HG03196 (cell line): ENCODE data around the gene TMX1.
A peak's percentile ranks its signal among the peaks of the same experiment; 100 is the strongest.

Source experiments
- ATAC-seq: cut with Tn5 transposase; IDR thresholded peaks from one replicate; pipeline ENCODE4 v1.9.1; 2021; ENCODE audit not compliant: unreplicated experiment

The TMX1 gene

GRCh38 chr14:51242545-51243490 is 2.8 kb downstream of the TMX1 start:
- ATAC-seq = no peak

DNA sequence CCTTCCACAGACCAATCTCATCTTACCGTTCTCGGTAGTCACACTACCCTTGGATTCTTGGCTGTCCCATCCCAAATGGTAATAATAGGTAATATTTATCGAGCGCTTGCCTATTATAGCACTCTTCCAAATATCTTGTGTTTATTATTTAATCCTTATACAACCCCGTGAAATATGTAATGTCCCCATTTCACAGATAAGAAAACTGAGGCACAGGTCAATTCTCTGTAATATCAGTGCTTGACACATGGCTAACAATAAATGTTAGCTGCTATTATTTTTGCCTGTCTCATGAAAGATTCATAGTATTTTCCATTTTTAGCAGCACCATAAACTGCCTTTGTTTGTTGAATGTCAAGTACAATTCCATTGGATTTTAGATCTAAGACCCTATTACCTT is 4.5 kb downstream of the TMX1 start:
- no peak for ATAC-seq

DNA sequence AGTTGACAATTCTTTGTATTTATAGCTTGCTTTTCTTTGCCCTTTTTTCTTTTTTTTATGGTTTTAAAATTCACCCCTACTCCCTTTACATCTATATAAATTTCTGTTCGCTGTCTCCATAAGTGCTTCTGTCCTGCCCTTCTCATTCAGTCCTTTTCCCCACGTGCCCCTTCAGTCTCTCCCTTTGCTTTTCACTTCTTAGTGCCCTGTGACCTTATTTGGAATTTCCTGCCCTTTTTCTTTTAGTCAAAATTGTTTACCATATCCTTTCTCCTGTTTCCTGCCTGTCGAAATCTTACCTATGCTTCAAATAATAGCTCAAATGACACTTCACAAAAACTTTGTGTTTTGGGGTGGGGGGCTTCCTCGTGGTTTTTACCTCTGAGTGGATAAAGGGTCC is 6.0 kb downstream of the TMX1 start:
- ATAC-seq = no peak

DNA sequence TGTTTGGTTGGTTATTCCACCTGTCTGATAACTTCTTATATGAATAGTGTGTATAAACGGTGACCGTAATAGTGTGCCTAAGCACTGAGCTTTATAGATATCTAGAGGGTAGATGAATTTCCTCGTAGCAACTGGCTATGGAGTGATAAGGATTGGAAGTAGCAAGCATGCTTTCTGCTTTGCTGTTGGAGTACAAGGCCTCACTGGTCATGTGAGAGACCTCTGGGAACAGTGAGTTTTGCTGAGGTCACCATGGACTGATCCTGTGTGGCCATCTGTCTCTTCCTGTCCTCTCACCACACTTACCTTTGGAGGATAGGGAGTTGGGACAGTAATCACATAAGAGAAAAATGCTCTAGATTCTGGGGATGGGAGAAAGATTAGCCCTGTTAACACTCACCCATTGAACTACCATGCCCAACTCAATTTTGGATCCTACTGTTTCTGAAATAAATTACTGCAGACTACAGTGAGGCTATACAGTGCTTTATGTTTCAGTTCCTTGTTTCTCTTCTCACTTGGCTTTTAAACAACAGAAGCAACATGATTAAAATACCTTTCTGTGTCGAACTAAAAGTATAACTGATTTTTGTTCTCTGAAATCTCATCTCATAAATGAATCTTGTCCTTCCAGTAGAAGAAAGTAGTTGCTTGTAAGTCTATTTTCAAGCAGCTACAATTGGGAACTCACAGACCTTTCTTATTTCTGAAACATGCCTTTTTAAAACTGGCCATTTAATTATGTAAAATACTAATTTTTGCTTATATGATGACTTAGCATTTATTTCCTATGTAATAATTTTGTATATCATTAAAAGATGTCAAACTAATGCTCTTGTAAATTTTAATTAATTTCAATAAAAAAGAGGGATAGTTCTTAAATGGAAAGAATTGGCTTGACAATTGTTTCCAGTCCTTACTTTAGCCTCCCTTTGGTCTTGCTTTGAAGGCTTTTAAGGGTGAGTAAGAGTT is 8.3 kb downstream of the TMX1 start:
- peak; percentile 73 for ATAC-seq

- no peak for ATAC-seq
Measured at GRCh38 chr14:51251486-51251885, 11.4 kb downstream of the TMX1 start.

GRCh38 chr14:51253880-51254279 is 13.8 kb downstream of the TMX1 start:
- no peak for ATAC-seq

DNA sequence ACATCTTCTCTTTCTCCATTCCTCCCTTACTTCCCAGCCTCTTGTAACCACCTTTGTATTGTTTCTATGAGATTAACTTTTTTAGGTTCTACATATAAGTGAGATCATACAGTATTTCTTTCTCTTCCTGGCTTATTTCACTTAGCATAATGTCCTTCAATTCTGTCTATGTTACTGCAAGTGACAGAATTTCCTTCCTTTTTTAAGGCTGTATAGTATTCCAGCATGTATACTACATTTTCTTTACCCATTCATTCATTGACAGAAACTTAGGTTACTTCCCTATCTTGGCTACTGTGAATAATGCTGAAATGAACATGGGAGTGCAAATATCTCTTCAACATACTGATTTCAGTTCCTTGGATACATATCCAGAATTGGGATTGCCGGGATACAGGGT is 18.2 kb downstream of the TMX1 start:
- no peak for ATAC-seq

- no peak for ATAC-seq
Measured at GRCh38 chr14:51258788-51259187, 18.7 kb downstream of the TMX1 start.

DNA sequence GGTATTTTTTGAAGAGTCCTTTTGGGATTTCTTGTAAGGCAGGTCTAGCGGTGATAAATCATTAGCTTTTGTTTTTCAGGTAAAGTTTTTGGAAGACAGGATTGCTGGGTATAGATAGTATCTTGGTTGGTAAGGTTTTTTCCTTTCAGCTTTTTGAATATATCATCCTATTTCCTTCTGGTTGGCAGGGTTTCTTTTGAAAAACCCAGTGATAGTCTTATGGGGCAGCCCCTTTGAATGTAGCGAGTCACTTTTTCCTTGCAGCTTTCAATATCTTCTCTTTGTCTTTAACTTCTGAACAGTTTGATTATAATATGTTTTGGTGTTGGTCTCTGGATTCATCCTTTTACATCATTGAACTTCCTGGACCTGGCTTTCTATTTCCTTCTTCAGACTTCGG is 20.2 kb downstream of the TMX1 start:
- ATAC-seq = no peak

- ATAC-seq = no peak
Measured at GRCh38 chr14:51261151-51261550, 21.1 kb downstream of the TMX1 start.

DNA sequence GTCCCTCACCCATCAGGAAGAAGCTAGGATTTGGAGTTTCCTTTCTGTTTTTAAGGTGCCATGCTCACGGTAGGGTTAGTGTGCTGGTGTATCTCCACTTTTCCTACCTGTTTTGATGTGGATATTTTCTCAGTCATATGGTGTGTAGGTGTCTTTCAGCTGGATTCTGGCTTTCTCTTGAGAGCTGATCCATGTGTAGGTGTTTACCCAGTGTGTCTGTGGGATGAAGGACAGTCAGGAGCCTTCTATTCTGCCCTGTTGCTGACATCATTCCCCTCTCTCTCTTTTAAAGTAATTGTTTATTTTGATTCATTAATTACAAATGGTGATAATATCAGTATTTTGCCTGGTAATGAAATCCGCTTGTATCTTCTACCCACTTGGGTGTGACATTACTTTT is 22.8 kb downstream of the TMX1 start:
- no peak for ATAC-seq

GRCh38 chr14:51269634-51270033 is 29.6 kb downstream of the TMX1 start:
- ATAC-seq = no peak

- ATAC-seq = no peak
Measured at GRCh38 chr14:51276605-51277004, 36.6 kb downstream of the TMX1 start.

GRCh38 chr14:51277753-51278415 is 37.8 kb downstream of the TMX1 start:
- no peak for ATAC-seq

- ATAC-seq = no peak
Measured at GRCh38 chr14:51282517-51282916, 42.5 kb downstream of the TMX1 start.

DNA sequence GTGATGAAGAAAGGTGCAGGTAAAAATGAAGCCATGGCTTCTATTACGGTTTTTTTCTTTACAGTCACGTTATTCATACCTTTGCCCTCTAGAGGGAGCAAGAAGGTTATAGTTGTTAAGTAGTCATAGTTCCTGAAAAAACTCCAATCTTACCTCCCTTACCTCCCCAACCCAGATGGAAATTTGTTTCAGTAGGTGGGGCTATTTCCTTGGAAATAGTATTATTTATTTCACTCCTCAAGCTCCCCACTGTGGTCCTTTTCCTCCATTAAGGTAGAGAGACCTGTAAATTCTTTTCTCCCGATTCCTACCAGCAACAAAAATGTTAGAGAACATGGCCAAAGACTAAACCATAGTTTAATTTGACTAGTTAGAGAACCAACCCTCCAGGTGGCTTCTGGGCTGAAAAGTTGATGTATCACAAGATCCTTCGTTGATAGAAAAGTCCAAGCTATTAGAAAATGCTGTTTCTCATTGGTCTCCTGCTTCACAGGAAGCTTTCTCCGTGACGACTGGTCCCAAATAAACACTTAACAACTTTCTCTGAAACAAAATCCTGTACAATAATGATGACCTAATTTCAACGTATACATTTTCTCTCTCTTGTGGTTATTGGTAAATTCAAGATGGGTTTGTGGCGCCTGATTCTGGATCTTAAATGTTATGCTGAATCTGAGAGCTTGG is 43.5 kb downstream of the TMX1 start:
- ATAC-seq = no peak

- ATAC-seq = no peak
Measured at GRCh38 chr14:51284241-51284640, 44.2 kb downstream of the TMX1 start.

- ATAC-seq = no peak
Measured at GRCh38 chr14:51285120-51285519, 45.1 kb downstream of the TMX1 start.

DNA sequence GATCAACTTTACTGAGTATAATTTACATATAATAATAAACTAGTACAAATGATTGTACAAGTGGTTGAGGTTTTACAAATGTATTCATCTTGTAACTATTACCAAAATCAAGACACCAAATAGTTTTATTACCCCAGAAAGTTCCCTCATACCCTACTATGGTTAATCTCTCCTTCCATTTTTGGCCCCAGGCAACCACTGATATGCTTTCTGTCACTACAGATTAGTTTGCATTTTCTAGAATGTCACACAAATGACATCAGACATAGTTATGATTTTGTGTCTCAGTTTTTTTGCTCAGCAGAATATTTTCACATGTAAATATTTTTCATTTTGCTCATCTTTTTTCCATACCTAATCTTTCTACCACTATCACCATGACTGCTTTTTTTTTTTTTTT is 49.1 kb downstream of the TMX1 start:
- no peak for ATAC-seq

GRCh38 chr14:51290132-51290531 is 50.1 kb downstream of the TMX1 start:
- ATAC-seq = no peak

DNA sequence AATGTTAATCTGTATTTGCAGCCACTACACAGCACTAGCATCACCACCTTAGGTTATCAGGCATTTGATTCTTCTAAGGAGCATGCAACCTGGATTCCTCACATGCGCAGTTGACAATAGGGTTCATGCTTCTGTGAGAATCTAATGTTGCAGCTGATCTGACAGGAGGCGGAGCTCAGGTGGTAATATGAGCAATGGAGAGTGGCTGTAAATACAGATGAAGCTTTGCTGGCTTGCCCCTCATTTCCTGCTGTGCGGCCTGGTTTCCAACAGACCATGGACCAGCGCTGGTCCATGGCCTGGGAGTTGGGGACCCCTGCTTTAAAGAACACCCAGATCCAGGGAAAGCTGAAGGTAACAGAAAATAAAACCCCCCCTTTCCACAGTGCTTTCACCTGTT is 51.0 kb downstream of the TMX1 start:
- ATAC-seq = no peak
